ENCODE data around the gene FKBP5. TPM values are rescaled to one million over a fixed set of nuclear protein-coding genes. Genes with fewer than 3 reads are reported as not detected.
"Not testable (repeated sequence)": the region's sequence is repeated elsewhere in the genome, so short reads cannot be mapped to it uniquely, and the experiment has no call there.

FKBP5 gene
- total RNA-seq, 2 donors from 2014 or later: 27.0 to 53.3 TPM

DNA sequence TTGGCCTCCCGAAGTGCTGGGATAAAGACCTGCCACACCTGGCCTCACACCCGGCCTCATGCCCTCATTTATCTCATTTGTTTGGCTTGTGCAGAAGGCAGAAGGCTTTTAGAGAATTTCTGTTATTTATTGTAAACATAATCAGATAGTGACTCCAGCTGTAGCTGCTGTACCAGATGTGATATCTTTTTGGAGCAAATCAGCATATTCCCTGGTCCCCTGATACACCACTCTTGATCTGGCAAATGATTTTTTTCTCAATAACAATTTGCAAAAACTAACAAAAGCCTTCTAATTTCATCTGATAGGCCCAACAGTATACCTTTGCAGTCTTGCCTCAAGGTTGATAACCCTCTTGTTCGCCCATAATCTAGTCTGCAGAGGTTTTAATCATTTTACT, 149.5 kb downstream of the FKBP5 start:
- DNase-seq: no peak
- Mint-ChIP-seq H3K36me3 (ENCODE audit: low read depth) (no peaks in the 10 kb centered on the region), H3K27ac (no peak overlapping the region), H3K4me1 (peaks cover 11% of the 10 kb centered on the region), H3K4me3 (no peak overlapping the region), H3K9me3 (peaks cover 7% of the 10 kb centered on the region), H3K27me3 (ENCODE audit: insufficient read depth) (no peaks in the 10 kb centered on the region)
- Histone ChIP-seq H3K9me3 (ENCODE audit: control insufficient read depth, low read length) (no peaks in the 10 kb centered on the region), H3K4me1 (ENCODE audit: control insufficient read depth, insufficient read depth, low read length) (no peaks in the 10 kb centered on the region), H3K4me3 (ENCODE audit: low read length) (no peak overlapping the region), H3K9ac (ENCODE audit: extremely low read depth, low read length, poor library complexity, severe bottlenecking) (no peak overlapping the region), H3K27ac (ENCODE audit: low read depth, low read length) (no peak overlapping the region), H3K27me3 (ENCODE audit: control insufficient read depth, insufficient read depth, low read length, poor library complexity, severe bottlenecking) (no peaks in the 10 kb centered on the region), H3K36me3 (ENCODE audit: control insufficient read depth, insufficient read depth, low read length) (no peaks in the 10 kb centered on the region)
- TF ChIP-seq, protein P1, sequence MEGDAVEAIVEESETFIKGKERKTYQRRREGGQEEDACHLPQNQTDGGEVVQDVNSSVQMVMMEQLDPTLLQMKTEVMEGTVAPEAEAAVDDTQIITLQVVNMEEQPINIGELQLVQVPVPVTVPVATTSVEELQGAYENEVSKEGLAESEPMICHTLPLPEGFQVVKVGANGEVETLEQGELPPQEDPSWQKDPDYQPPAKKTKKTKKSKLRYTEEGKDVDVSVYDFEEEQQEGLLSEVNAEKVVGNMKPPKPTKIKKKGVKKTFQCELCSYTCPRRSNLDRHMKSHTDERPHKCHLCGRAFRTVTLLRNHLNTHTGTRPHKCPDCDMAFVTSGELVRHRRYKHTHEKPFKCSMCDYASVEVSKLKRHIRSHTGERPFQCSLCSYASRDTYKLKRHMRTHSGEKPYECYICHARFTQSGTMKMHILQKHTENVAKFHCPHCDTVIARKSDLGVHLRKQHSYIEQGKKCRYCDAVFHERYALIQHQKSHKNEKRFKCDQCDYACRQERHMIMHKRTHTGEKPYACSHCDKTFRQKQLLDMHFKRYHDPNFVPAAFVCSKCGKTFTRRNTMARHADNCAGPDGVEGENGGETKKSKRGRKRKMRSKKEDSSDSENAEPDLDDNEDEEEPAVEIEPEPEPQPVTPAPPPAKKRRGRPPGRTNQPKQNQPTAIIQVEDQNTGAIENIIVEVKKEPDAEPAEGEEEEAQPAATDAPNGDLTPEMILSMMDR (conservative IDR thresholded peaks at IDR 0.05): no peak
- 84 to 87% methylated on average over 2 to 3 of the region's 3 CpGs for WGBS, 2 experiments (ENCODE audit: insufficient coverage in 1 of 2, insufficient read length in 1 of 2)

DNA sequence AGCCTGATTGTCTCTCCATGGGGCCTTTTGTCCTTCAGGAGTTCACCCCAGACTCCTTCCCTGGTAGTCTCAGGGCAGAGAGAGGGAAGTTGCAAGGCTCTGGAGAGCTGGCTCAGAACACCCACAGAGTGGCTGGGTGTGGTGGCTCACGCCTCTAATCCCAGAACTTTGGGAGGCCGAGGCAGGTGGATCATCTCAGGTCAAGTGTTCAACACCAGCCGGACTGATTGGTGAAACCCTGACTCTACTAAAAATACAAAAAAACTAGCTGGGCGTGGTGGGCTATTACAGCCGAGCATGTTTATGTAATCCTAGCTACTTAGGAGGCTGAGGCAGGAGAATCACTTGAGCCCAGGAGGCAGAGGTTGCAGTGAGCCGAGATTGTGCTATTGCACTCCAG, 152.9 kb downstream of the FKBP5 start:
- not testable (repeated sequence) for H3K27ac ChIP-seq (ENCODE audit: low read depth, low read length); DNase-seq; H3K9me3 Mint-ChIP-seq; H3K36me3 Mint-ChIP-seq (ENCODE audit: low read depth); H3K9me3 ChIP-seq (ENCODE audit: control insufficient read depth, low read length); H3K4me3 ChIP-seq (ENCODE audit: low read length); H3K9ac ChIP-seq (ENCODE audit: extremely low read depth, low read length, poor library complexity, severe bottlenecking); H3K27ac Mint-ChIP-seq; H3K4me3 Mint-ChIP-seq; H3K36me3 ChIP-seq (ENCODE audit: control insufficient read depth, insufficient read depth, low read length); H3K27me3 ChIP-seq (ENCODE audit: control insufficient read depth, insufficient read depth, low read length, poor library complexity, severe bottlenecking); H3K27me3 Mint-ChIP-seq (ENCODE audit: insufficient read depth); H3K4me1 ChIP-seq (ENCODE audit: control insufficient read depth, insufficient read depth, low read length)
- peaks cover 11% of the 10 kb centered on the region for H3K4me1 Mint-ChIP-seq
- 91 to 92% methylated on average over 3 to 6 of the region's 6 CpGs for WGBS, 2 experiments (ENCODE audit: insufficient coverage in 1 of 2, insufficient read length in 1 of 2)

DNA sequence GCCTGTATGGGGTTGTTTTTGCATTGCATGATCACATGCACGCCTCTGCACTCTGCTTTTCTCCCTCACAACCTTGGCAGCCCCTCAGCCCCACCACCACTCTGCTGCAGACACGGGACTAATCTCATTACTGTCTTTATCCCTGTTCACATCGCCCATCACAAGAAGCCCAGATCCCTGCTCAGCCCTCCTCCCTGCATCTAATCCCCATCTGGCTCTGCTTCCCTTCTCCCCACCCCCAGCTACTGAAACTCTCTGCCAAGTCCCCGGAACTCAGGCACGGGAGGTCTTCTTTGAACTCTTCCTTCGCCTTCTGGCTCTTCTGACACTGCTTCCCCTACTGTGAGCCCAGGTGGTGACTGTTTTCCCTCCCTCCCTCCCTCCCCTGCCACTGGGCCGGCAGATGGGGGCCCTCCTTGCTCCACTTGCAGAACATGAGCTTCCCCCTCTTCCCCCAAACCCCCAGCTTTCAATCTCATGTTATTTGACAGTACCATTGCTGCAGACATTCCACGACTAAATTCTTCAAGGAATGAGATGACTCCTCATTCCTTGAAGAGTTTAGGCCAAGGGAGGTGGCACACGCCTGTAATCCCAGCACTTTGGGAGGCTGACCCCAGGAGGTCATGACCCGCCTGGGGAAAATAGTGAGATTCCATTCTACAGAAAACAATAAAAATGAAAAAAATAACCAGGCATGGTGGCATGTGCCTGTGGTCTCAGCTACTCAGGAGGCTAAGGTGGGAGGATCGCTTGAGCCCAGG, 154.1 kb downstream of the FKBP5 start:
- no peaks in the 10 kb centered on the region for H3K36me3 ChIP-seq (ENCODE audit: control insufficient read depth, insufficient read depth, low read length)
- 50 to 52% methylated on average over 7 to 11 of the region's 11 CpGs for WGBS, 2 experiments (ENCODE audit: insufficient coverage in 1 of 2, insufficient read length in 1 of 2)
- no peak overlapping the region for H3K27ac ChIP-seq (ENCODE audit: low read depth, low read length)
- TF ChIP-seq, protein P1 (conservative IDR thresholded peaks at IDR 0.05): no peak
- no peaks in the 10 kb centered on the region for H3K9me3 ChIP-seq (ENCODE audit: control insufficient read depth, low read length)
- no peaks in the 10 kb centered on the region for H3K36me3 Mint-ChIP-seq (ENCODE audit: low read depth)
- H3K27me3 ChIP-seq (ENCODE audit: control insufficient read depth, insufficient read depth, low read length, poor library complexity, severe bottlenecking): no peaks in the 10 kb centered on the region
- H3K9me3 Mint-ChIP-seq: no peaks in the 10 kb centered on the region
- H3K4me3 ChIP-seq (ENCODE audit: low read length): no peak overlapping the region
- H3K27ac Mint-ChIP-seq: no peak overlapping the region
- peaks cover 11% of the 10 kb centered on the region for H3K4me1 Mint-ChIP-seq
- H3K9ac ChIP-seq (ENCODE audit: extremely low read depth, low read length, poor library complexity, severe bottlenecking): no peak overlapping the region
- no peaks in the 10 kb centered on the region for H3K4me1 ChIP-seq (ENCODE audit: control insufficient read depth, insufficient read depth, low read length)
- H3K4me3 Mint-ChIP-seq: no peak overlapping the region
- no peaks in the 10 kb centered on the region for H3K27me3 Mint-ChIP-seq (ENCODE audit: insufficient read depth)
- DNase-seq: peak; percentile 67
